Astrocyte of the cerebellum (primary cell): ENCODE data around the gene ZNF100.
"Not testable (repeated sequence)": the region's sequence is repeated elsewhere in the genome, so short reads cannot be mapped to it uniquely, and the experiment has no call there.

Experiments
- DNase-seq: peaks from one replicate; pipeline ENCODE4 v3.0.0-alpha.2; 2011; ENCODE audit warnings: low read depth
- H3K4me3 ChIP-seq: 2 replicates; pipeline ENCODE4 v1.5.1; 2011; ENCODE audit warnings: mild to moderate bottlenecking, low read depth, low read length, moderate library complexity
- in situ Hi-C: cut with HindIII; loops from 2 replicates; pipeline ENCODE4 v1.10.0; 2017; ENCODE audit warnings: low sequenced_read_pairs
- TF ChIP-seq, protein P1 (sequence below): IDR thresholded peaks from 2 replicates; pipeline ENCODE4 v1.5.1; 2012; ENCODE audit warnings: low read length, low read depth, moderate library complexity, mild to moderate bottlenecking; ENCODE audit errors: missing control alignments

The ZNF100 gene

GRCh38 chr19:21713761-21714160, 53.6 kb downstream of the ZNF100 start:
- in situ Hi-C loops, result no loop called here
- no peak for DNase-seq
- no peak overlapping the region for H3K4me3 ChIP-seq
- TF ChIP-seq, protein P1, sequence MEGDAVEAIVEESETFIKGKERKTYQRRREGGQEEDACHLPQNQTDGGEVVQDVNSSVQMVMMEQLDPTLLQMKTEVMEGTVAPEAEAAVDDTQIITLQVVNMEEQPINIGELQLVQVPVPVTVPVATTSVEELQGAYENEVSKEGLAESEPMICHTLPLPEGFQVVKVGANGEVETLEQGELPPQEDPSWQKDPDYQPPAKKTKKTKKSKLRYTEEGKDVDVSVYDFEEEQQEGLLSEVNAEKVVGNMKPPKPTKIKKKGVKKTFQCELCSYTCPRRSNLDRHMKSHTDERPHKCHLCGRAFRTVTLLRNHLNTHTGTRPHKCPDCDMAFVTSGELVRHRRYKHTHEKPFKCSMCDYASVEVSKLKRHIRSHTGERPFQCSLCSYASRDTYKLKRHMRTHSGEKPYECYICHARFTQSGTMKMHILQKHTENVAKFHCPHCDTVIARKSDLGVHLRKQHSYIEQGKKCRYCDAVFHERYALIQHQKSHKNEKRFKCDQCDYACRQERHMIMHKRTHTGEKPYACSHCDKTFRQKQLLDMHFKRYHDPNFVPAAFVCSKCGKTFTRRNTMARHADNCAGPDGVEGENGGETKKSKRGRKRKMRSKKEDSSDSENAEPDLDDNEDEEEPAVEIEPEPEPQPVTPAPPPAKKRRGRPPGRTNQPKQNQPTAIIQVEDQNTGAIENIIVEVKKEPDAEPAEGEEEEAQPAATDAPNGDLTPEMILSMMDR, result no peak

GRCh38 chr19:21709464-21709863, 57.9 kb downstream of the ZNF100 start:
- TF ChIP-seq, protein P1, result no peak
- in situ Hi-C loops, result no loop called here
- no peak overlapping the region for H3K4me3 ChIP-seq
- DNase-seq, result no peak

DNA sequence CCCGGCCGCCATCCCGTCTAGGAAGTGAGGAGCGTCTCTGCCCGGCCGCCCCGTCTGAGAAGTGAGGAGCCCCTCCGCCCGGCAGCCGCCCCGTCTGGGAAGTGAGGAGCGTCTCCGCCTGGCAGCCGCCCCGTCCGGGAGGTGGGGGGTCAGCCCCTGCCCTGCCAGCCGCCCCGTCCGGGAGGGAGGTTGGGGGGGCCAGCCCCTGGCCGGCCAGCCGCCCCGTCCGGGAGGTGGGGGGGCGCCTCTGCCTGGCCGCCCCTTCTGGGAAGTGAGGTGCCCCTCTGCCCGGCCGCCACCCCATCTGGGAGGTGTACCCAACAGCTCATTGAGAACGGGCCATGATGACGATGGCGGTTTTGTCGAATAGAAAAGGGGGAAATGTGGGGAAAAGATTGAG, 59.5 kb downstream of the ZNF100 start:
- H3K4me3 ChIP-seq, in situ Hi-C loops, DNase-seq: not testable (repeated sequence)

DNA sequence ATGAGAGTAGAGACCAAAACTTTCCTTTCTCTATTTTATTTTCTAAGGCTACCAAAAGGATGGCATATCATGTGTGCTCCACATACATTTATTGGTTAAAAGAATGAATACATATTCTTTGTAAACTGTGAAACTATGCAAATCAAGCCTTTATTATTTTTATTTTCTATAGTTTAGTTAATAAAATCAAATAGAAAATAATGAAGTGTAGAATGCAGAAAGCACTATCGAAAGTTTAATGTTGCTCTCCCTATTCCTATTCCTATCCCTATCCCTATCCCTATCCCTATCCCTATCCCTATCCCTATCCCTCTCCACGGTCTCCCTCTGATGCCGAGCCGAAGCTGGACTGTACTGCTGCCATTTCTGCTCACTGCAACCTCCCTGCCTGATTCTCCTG, 60.3 kb downstream of the ZNF100 start:
- in situ Hi-C loops, result no loop called here
- TF ChIP-seq, protein P1, result no peak
- no peak for DNase-seq
- no peak overlapping the region for H3K4me3 ChIP-seq

DNA sequence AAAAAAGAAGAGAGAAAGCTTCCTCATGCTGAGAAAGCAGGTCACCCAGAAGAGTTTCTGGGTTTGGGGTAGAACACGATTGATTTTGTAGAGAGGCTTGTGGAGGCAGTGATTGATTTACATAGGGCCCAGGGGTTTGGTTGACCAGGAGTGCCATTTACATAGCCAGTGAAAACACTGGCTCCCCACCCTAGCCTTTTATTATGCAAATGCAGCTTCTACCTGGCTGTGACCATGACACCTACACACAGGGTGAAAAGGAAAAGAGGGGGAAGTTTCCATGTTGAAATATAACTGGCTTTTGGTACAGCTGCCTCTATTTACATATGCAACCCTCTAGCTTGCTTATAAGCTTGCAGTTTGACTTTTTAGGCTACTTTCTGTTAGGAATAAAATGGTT, 62.0 kb downstream of the ZNF100 start:
- TF ChIP-seq, protein P1, result no peak
- in situ Hi-C loops, result no loop called here
- no peak overlapping the region for H3K4me3 ChIP-seq
- DNase-seq, result no peak

DNA sequence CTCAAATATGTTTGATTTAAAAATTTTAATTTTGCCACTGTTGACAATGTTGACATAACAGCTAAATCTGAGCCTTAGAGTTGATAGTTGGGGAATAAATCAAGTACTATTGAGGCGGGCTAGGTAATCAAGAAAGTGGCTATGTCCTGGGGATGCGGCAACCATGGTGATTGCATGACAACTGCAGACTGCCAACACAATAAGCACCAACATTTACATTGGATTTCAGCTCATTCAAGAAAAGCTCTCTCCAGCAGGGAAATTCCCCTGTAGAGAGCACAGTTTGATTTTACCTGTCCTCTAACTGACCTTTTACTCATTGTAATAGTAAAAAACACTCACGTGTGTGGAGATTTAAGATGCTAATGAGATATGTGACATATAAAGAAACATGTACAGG, 63.1 kb downstream of the ZNF100 start:
- no peak for DNase-seq
- no peak overlapping the region for H3K4me3 ChIP-seq
- TF ChIP-seq, protein P1, result no peak
- in situ Hi-C loops, result no loop called here

- TF ChIP-seq, protein P1, result no peak
- in situ Hi-C loops, result no loop called here
- DNase-seq, result no peak
These were observed 68.2 kb downstream of the ZNF100 start for GRCh38 chr19:21699197-21699596.

More at GRCh38 chr19:21699197-21699596, 68.2 kb downstream of the ZNF100 start:
- no peak overlapping the region for H3K4me3 ChIP-seq
